Measurements from ENCODE around the gene PPP1R37. TPM values are rescaled to one million over a fixed set of nuclear protein-coding genes. Genes with fewer than 3 reads are reported as not detected.

The PPP1R37 gene
- total and polyA plus RNA-seq, 12 donors, result 12.5 to 38.3 (median 16.8) TPM

DNA sequence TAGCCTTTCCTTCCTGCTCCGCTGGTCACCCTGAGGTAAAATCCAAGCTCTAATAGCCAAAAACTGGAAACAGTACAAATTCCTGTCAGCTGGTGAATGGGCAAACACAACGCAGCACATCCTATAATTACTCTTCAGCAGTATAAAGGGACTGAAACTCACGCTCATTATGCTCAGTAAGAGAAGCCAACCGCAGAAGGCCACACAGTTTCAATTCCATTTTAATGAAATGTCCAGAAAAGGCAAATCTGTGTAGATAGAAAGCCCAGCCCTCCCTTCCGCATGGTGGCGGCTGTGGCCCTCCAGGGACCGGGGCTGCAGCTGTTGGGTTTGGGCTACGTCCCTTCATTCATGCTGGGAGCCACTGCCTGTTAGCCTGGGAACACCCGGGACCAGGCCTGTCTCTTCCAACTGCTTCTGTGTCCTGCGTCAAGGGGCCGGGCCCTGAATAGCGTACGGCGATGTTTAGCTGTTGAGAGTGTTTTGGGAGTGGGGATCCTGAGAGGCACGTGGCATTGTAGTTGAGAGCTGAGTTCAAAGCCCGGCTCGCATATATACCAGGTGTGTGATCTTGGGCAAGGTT is 44.3 kb downstream of the PPP1R37 start:
- intact Hi-C loops (cut with DNase I), result loop anchor here in 1 of 10 donors (2.0 kb wide), 1 partner anchor 44 kb away; the partner anchor contains the start of gene PPP1R37
- ATAC-seq (peak; percentile 64 to 88 (median 82)), DNase-seq (peak; percentile 61 to 68)
- H3K27me3 ChIP-seq, result no peaks in the 10 kb centered on the region
- H3K9me3 ChIP-seq, result no peaks in the 10 kb centered on the region
- peaks cover 0 to 26% (median 3%) of the 10 kb centered on the region in 9 donors for H3K36me3 ChIP-seq
- peak overlapping the region in 3 of 10 donors; percentile 5 to 34 (median 10) for H3K4me3 ChIP-seq
- 51 to 58% methylated on average over 17 of the region's 17 CpGs for WGBS, 2 donors
- H3K4me1 ChIP-seq, result peaks cover 6 to 28% (median 21%) of the 10 kb centered on the region in 9 donors
- H3K27ac ChIP-seq, result peak overlapping the region in 9 of 10 donors; percentile 44 to 70 (median 65)
- TF ChIP-seq, protein P1, sequence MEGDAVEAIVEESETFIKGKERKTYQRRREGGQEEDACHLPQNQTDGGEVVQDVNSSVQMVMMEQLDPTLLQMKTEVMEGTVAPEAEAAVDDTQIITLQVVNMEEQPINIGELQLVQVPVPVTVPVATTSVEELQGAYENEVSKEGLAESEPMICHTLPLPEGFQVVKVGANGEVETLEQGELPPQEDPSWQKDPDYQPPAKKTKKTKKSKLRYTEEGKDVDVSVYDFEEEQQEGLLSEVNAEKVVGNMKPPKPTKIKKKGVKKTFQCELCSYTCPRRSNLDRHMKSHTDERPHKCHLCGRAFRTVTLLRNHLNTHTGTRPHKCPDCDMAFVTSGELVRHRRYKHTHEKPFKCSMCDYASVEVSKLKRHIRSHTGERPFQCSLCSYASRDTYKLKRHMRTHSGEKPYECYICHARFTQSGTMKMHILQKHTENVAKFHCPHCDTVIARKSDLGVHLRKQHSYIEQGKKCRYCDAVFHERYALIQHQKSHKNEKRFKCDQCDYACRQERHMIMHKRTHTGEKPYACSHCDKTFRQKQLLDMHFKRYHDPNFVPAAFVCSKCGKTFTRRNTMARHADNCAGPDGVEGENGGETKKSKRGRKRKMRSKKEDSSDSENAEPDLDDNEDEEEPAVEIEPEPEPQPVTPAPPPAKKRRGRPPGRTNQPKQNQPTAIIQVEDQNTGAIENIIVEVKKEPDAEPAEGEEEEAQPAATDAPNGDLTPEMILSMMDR (IDR thresholded peaks at IDR 0.05), result no peak

DNA sequence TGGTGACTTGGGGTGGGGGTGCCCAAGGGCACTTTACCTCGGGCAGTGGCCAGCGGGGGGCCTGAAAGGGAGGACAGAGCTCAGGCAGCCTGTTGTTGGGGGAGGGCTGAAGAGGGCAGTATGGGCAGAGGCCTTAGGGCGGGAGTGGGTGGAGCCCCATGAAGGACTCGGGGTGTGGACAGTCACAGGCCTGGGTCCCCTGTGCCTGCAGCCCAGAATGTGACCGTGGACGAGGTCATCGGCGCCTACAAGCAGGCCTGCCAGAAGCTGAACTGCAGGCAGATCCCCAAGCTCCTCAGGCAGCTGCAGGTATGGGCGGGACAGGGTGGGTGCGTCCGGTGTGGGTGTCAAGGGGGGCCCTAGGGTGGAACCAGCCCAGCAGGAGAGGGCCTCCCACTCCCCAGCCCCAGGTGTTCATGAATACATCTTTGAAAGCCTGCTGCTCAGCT is 45.3 kb downstream of the PPP1R37 start:
- Histone ChIP-seq H3K4me3 (no peak overlapping the region), H3K36me3 (peaks cover 0 to 36% (median 8%) of the 10 kb centered on the region in 9 donors), H3K4me1 (peaks cover 6 to 28% (median 21%) of the 10 kb centered on the region in 9 donors), H3K9me3 (no peaks in the 10 kb centered on the region), H3K27ac (peak overlapping the region in 2 of 10 donors; percentile 10 to 65), H3K27me3 (no peaks in the 10 kb centered on the region)
- DNase-seq, result no peak
- intact Hi-C loops (cut with DNase I), result no loop called here
- 84 to 85% methylated on average over 11 of the region's 11 CpGs for WGBS, 2 donors
- TF ChIP-seq, protein P1 (IDR thresholded peaks at IDR 0.05), result no peak
- no peak for ATAC-seq

DNA sequence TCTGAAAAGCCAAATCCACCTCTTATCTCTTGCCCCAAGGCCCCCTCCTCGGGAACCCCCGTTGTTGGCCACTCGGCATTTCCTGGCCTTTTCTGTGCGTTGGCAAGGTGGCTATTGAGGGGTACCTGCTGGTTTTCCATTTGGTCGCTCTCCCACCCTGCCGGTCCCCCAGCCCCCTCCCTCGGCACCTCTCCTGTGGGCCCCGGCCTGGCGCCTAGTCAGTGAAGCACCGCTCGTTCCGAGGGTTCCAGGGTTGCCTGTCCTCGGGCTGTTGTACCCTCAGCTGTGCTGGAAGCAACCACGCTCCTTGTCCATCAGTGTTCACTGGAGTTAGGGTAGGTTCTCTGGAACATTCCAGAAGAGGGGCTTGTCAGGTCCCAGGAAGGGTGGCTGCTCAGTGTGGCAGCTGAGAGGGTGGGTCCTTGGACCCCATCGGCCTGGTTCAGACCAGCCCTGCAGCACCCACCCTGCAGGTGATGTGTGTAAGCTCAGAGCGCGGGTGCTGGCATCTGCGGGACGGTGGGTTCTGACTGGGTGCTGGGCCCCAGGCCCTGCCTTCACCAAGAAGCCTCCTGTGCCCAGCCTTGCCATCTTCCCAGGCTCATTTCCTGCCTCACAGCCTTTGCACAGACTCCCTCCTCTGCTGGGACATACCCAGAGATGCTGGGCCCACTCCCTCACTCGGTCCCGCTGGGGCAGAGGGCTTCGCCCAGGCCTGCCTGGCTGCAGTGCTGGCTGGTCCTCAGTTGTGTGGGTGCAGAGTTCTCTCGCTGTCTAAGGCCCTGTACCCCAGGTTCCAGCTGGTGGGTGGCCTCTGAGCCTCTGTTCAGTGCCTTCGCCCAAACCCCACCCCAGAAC is 46.5 kb downstream of the PPP1R37 start:
- H3K27ac ChIP-seq, result no peak overlapping the region
- no peak for DNase-seq
- TF ChIP-seq, protein P1 (IDR thresholded peaks at IDR 0.05), result no peak
- no peak overlapping the region for H3K4me3 ChIP-seq
- intact Hi-C loops (cut with DNase I), result no loop called here
- no peak for ATAC-seq
- peaks cover 0 to 48% (median 8%) of the 10 kb centered on the region in 9 donors for H3K36me3 ChIP-seq
- peaks cover 6 to 28% (median 21%) of the 10 kb centered on the region in 9 donors for H3K4me1 ChIP-seq
- WGBS, 2 donors, result 94 to 96% methylated on average over 24 of the region's 24 CpGs
- H3K9me3 ChIP-seq, result no peaks in the 10 kb centered on the region
- no peaks in the 10 kb centered on the region for H3K27me3 ChIP-seq

DNA sequence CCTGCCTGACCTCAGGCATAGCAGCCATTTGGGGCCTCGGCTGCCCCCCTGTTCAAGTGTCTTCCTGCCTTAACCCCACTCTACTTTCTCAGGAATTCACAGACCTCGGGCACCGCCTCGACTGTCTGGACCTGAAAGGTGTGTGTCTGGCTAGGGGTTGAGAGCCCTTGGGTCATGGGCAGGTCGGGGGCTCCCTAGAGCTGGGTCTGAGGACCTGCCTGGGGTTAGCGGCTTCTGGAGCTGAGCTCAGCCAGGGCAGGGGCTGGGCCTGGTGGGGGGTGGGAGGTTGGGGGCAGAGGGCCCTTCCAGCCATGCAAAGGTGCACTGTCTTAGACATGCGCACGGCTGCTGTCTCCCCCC is 47.1 kb downstream of the PPP1R37 start:
- 93 to 94% methylated on average over 8 of the region's 8 CpGs for WGBS, 2 donors
- DNase-seq (no peak), ATAC-seq (no peak)
- Histone ChIP-seq H3K4me1 (peaks cover 6 to 28% (median 21%) of the 10 kb centered on the region in 9 donors), H3K27ac (no peak overlapping the region), H3K4me3 (no peak overlapping the region), H3K9me3 (no peaks in the 10 kb centered on the region), H3K36me3 (peaks cover 0 to 47% (median 11%) of the 10 kb centered on the region in 9 donors), H3K27me3 (no peaks in the 10 kb centered on the region)
- intact Hi-C loops (cut with DNase I), result no loop called here
- TF ChIP-seq, protein P1 (IDR thresholded peaks at IDR 0.05), result no peak
